Measurements from ENCODE around the gene CHST15.

CHST15 gene

GRCh38 chr10:124083740-124084397 lies 9.5 kb downstream of the CHST15 start:
- H3K36me3 ChIP-seq (ENCODE audit: insufficient read depth, low read length), result no peaks in the 10 kb centered on the region

GRCh38 chr10:124083047-124083739 lies 10.2 kb downstream of the CHST15 start:
- Histone ChIP-seq H3K9ac (ENCODE audit: low read depth, low read length, poor library complexity, severe bottlenecking) (no peak overlapping the region), H3F3A (ENCODE audit: low read depth) (no peaks in the 10 kb centered on the region), H3K36me3 (ENCODE audit: insufficient read depth, low read length) (no peaks in the 10 kb centered on the region), H2AFZ (ENCODE audit: low read length) (no peak overlapping the region), H3K9me2 (replicated peaks; ENCODE audit: low read depth, low read length) (no peaks in the 10 kb centered on the region), H3K4me1 (ENCODE audit: insufficient read depth, low read length, poor library complexity, severe bottlenecking) (peaks cover 18% of the 10 kb centered on the region), H3K4me2 (ENCODE audit: low read depth, low read length, poor library complexity, severe bottlenecking) (no peak overlapping the region), H4K20me1 (ENCODE audit: insufficient read depth, low read length, poor library complexity, severe bottlenecking) (no peaks in the 10 kb centered on the region), H3K79me2 (ENCODE audit: insufficient read depth, low read length) (no peaks in the 10 kb centered on the region), H3K4me3 (ENCODE audit: low read length, poor library complexity, severe bottlenecking) (no peak overlapping the region), H3K9me3 (ENCODE audit: insufficient read depth, low read depth, low read length) (no peaks in the 10 kb centered on the region), H3K27me3 (ENCODE audit: insufficient read depth, low read length, poor library complexity, severe bottlenecking) (no peaks in the 10 kb centered on the region)
- TF ChIP-seq EZH2phosphoT487 (IDR thresholded peaks at IDR 0.05; ENCODE audit: borderline replicate concordance) (no peak), CTCF (conservative IDR thresholded peaks at IDR 0.05; ENCODE audit: low read length) (no peak)

More at GRCh38 chr10:124083740-124084397, 9.5 kb downstream of the CHST15 start:
- Histone ChIP-seq H3K4me1 (ENCODE audit: insufficient read depth, low read length, poor library complexity, severe bottlenecking) (peaks cover 18% of the 10 kb centered on the region), H3K4me3 (ENCODE audit: low read length, poor library complexity, severe bottlenecking) (no peak overlapping the region), H3K27me3 (ENCODE audit: insufficient read depth, low read length, poor library complexity, severe bottlenecking) (no peaks in the 10 kb centered on the region), H3K4me2 (ENCODE audit: low read depth, low read length, poor library complexity, severe bottlenecking) (no peak overlapping the region), H3K9me3 (ENCODE audit: insufficient read depth, low read depth, low read length) (no peaks in the 10 kb centered on the region), H3F3A (ENCODE audit: low read depth) (no peaks in the 10 kb centered on the region), H3K79me2 (ENCODE audit: insufficient read depth, low read length) (no peaks in the 10 kb centered on the region), H3K9ac (ENCODE audit: low read depth, low read length, poor library complexity, severe bottlenecking) (no peak overlapping the region), H4K20me1 (ENCODE audit: insufficient read depth, low read length, poor library complexity, severe bottlenecking) (no peaks in the 10 kb centered on the region), H2AFZ (ENCODE audit: low read length) (no peak overlapping the region), H3K9me2 (replicated peaks; ENCODE audit: low read depth, low read length) (no peaks in the 10 kb centered on the region)
- no peak for TF ChIP-seq EZH2phosphoT487 (IDR thresholded peaks at IDR 0.05; ENCODE audit: borderline replicate concordance)
- no peak for TF ChIP-seq CTCF (conservative IDR thresholded peaks at IDR 0.05; ENCODE audit: low read length)

- Histone ChIP-seq H3K27me3 (ENCODE audit: insufficient read depth, low read length, poor library complexity, severe bottlenecking) (no peaks in the 10 kb centered on the region), H3K4me1 (ENCODE audit: insufficient read depth, low read length, poor library complexity, severe bottlenecking) (peaks cover 18% of the 10 kb centered on the region), H3K9ac (ENCODE audit: low read depth, low read length, poor library complexity, severe bottlenecking) (no peak overlapping the region), H4K20me1 (ENCODE audit: insufficient read depth, low read length, poor library complexity, severe bottlenecking) (no peaks in the 10 kb centered on the region), H3K4me2 (ENCODE audit: low read depth, low read length, poor library complexity, severe bottlenecking) (no peak overlapping the region), H3K9me2 (replicated peaks; ENCODE audit: low read depth, low read length) (no peaks in the 10 kb centered on the region), H2AFZ (ENCODE audit: low read length) (no peak overlapping the region), H3K9me3 (ENCODE audit: insufficient read depth, low read depth, low read length) (no peaks in the 10 kb centered on the region), H3K36me3 (ENCODE audit: insufficient read depth, low read length) (no peaks in the 10 kb centered on the region), H3K4me3 (ENCODE audit: low read length, poor library complexity, severe bottlenecking) (no peak overlapping the region), H3K79me2 (ENCODE audit: insufficient read depth, low read length) (no peaks in the 10 kb centered on the region), H3F3A (ENCODE audit: low read depth) (no peaks in the 10 kb centered on the region)
- no peak for TF ChIP-seq CTCF (conservative IDR thresholded peaks at IDR 0.05; ENCODE audit: low read length)
- TF ChIP-seq EZH2phosphoT487 (IDR thresholded peaks at IDR 0.05; ENCODE audit: borderline replicate concordance), result no peak
Measured at GRCh38 chr10:124082555-124082954, 10.8 kb downstream of the CHST15 start.

Data from Loucy (cell line).